K562 (cell line): ENCODE measurements around the gene CHTOP. TPM values are rescaled to one million over a fixed set of nuclear protein-coding genes. Genes with fewer than 3 reads are reported as not detected.

Source experiments
- ATAC-seq: fragments of 200-7000 bp; cut with Tn5 transposase; 3 replicates; pipeline ENCODE4 v1.9.1; 2020; ENCODE audit warnings: moderate library complexity
- BruUV-seq: library from RNA; stranded (reverse); fragments of 400-500 nt; replicated peaks from 2 replicates; lab custom pipeline; 2021; lab: Mats Ljungman, UMichigan
- CTCF ChIA-PET: fragments of 300-600 bp; formaldehyde crosslinking; extraction: SDS; loops from one replicate; lab custom pipeline; 2021; ENCODE audit warnings: low intra/inter-chr PET ratio; lab: Yijun Ruan, JAX
- POLR2A ChIA-PET: fragments of 300-600, 350-650 bp; sonication (Branson Sonifier 250); formaldehyde crosslinking; extraction: SDS; loops from one replicate; lab custom pipeline; 2021; ENCODE audit warnings: antibody characterized with exemption, inconsistent platforms; lab: Yijun Ruan, JAX
- DNase-seq, 4 experiments: peaks; one replicate each; pipeline versions ENCODE4 v3.0.0 to v3.0.0-alpha.2; 2011 to 2018; ENCODE audit warnings: low spot score in 3 of 4, mixed read lengths in 3 of 4; ENCODE audit errors: extremely low read depth in 1 of 4
- FAIRE-seq: peaks from 2 replicates; lab custom pipeline; 2011; peaks lifted over from hg19 to GRCh38; lab: Jason Lieb, UNC
- H2AFZ ChIP-seq: 2 replicates; pipeline ENCODE4 v1.6.0; 2011; ENCODE audit warnings: low read depth, low read length, control low read depth, inconsistent platforms
- H3K27ac ChIP-seq: fragments of 200-600 bp; 3 replicates; pipeline ENCODE4 v1.8.0; 2011; ENCODE audit warnings: low read depth, mild to moderate bottlenecking, control low read depth, inconsistent platforms, low read length, moderate library complexity, mixed read lengths; ENCODE audit errors: extremely low read depth
- H3K27me3 ChIP-seq, 2 experiments: fragments of 300-600 bp in 1 of 2; 2 replicates in 1 of 2; 3 replicates in 1 of 2; pipeline versions ENCODE4 v1.6.0 to v1.8.0; 2011; ENCODE audit warnings: inconsistent platforms in 2 of 2, low read length in 2 of 2, mild to moderate bottlenecking in 1 of 2, mixed read lengths in 1 of 2, moderate library complexity in 1 of 2; ENCODE audit not compliant: control insufficient read depth in 2 of 2, insufficient read depth in 2 of 2
- H3K36me3 ChIP-seq: fragments of 300-600 bp; 3 replicates; pipeline ENCODE4 v1.8.0; 2011; ENCODE audit warnings: mild to moderate bottlenecking, low read length, inconsistent platforms; ENCODE audit not compliant: control insufficient read depth, insufficient read depth
- H3K4me1 ChIP-seq, 2 experiments: fragments of 200-600 bp in 1 of 2; replicated peaks in 1 of 2; 2 replicates in 1 of 2; 3 replicates in 1 of 2; pipeline versions ENCODE4 v1.5.1 to v1.8.0; 2011; ENCODE audit warnings: inconsistent platforms in 2 of 2, low read length in 2 of 2, mild to moderate bottlenecking in 1 of 2, mixed read lengths in 1 of 2, moderate library complexity in 1 of 2; ENCODE audit not compliant: control insufficient read depth in 2 of 2, insufficient read depth in 2 of 2
- H3K4me2 ChIP-seq: 2 replicates; pipeline ENCODE4 v1.6.1; 2011; ENCODE audit warnings: low read length, control low read depth, inconsistent platforms, mixed read lengths; ENCODE audit not compliant: insufficient read depth
- H3K4me3 ChIP-seq: fragments of 200-600 bp; sonication (generic), shearing (Covaris generic); 2 replicates; pipeline ENCODE4 v1.5.1; 2016; ENCODE audit warnings: control low read depth, inconsistent platforms
- H3K79me2 ChIP-seq: fragments of 200-600 bp; 3 replicates; pipeline ENCODE4 v1.8.0; 2011; ENCODE audit warnings: low read length, inconsistent platforms; ENCODE audit not compliant: control insufficient read depth, insufficient read depth
- H3K9ac ChIP-seq, 2 experiments: 2 replicates each; pipeline versions ENCODE4 v1.6.0 to v1.6.1; 2011; ENCODE audit warnings: low read depth in 2 of 2, low read length in 2 of 2, control low read depth in 1 of 2, inconsistent platforms in 1 of 2, mild to moderate bottlenecking in 1 of 2, mixed read lengths in 1 of 2; ENCODE audit not compliant: insufficient read depth in 1 of 2
- H3K9me1 ChIP-seq: one replicate; pipeline ENCODE4 v1.6.0; 2011; ENCODE audit warnings: inconsistent platforms, mild to moderate bottlenecking, low read length, moderate library complexity; ENCODE audit not compliant: control insufficient read depth, insufficient read depth
- H3K9me3 ChIP-seq: replicated peaks from 2 replicates; pipeline ENCODE4 v1.5.1; 2011; ENCODE audit warnings: low read depth, low read length, inconsistent platforms; ENCODE audit not compliant: control insufficient read depth, insufficient read depth
- H4K20me1 ChIP-seq: replicated peaks from 2 replicates; pipeline ENCODE4 v1.6.1; 2011; ENCODE audit warnings: low read length, inconsistent platforms, mixed read lengths; ENCODE audit not compliant: control insufficient read depth, insufficient read depth
- EWSR1 ChIP-seq: fragments of 450-650 bp; IDR thresholded peaks from 2 replicates; pipeline ENCODE4 v1.6.1; 2018; ENCODE audit warnings: borderline replicate concordance, mild to moderate bottlenecking, low read depth, moderate library complexity; ENCODE audit not compliant: partially characterized antibody
- NCOA1 ChIP-seq: fragments of 450-650 bp; IDR thresholded peaks from 2 replicates; pipeline ENCODE4 v1.6.1; 2016; ENCODE audit warnings: low read depth
- ZNF445 ChIP-seq: fragments of 250-450 bp; sonication (Bioruptor Pico); IDR thresholded peaks from 2 replicates; pipeline ENCODE4 v1.4.0; 2020; ENCODE audit warnings: low read depth, mild to moderate bottlenecking, moderate library complexity
- ZSCAN29 ChIP-seq: fragments of 450-650 bp; IDR thresholded peaks from 2 replicates; pipeline ENCODE4 v1.6.1; 2017
- WGBS: fragments of 100-300 bp; shearing (Covaris generic); methylation state at CpG from one replicate; pipeline ENCODE4 v1.1.6; 2016; ENCODE audit warnings: low coverage, mixed read lengths; ENCODE audit not compliant: insufficient coverage; ENCODE audit errors: missing lambda C conversion rate; 5-methylcytosine and 5-hydroxymethylcytosine counted together
- in situ Hi-C: fragments of 300-500 bp; cut with MboI; formaldehyde crosslinking; loops from 4 replicates; pipeline ENCODE4 v1.15.0; 2018; ENCODE audit warnings: inconsistent platforms, mixed read lengths
- intact Hi-C: fragments of 100-400 bp; cut with micrococcal nuclease; formaldehyde crosslinking; loops from 2 replicates; pipeline ENCODE4 v1.14.2; 2022
- polyA plus RNA-seq, 8 experiments: library from polyadenylated mRNA; depleted of rRNA in 4 of 8; stranded (reverse) in 5 of 8; unstranded in 3 of 8; fragments of >200 nt; fragmentation: Nextera tagmentation in 2 of 8; fragmentation: Illumina TruSeq in 1 of 8; extraction: Ambion mirVana in 2 of 8; extraction: Trizol in 1 of 8; gene quantifications; 2 replicates each; pipeline versions ENCODE4 v1.2.1 to v1.2.3, GENCODE V29; 2011 to 2014; ENCODE audit warnings: inconsistent platforms in 1 of 8, missing spikeins in 1 of 8
- total RNA-seq, 7 experiments: library from RNA; depleted of rRNA in 6 of 7; stranded (reverse); fragments of >200 nt in 6 of 7; fragmentation: Illumina TruSeq in 2 of 7; extraction: Trizol in 2 of 7; gene quantifications; 2 replicates each; pipeline versions ENCODE4 v1.2.1 to v1.2.3, GENCODE V29; 2011 to 2021; ENCODE audit warnings: low replicate concordance in 1 of 7
- TF ChIP-seq, protein P1 (sequence below): fragments of 250-450 bp; sonication (Bioruptor Pico); IDR thresholded peaks from 2 replicates; pipeline ENCODE4 v1.4.0; 2020; ENCODE audit warnings: borderline replicate concordance

The CHTOP gene
- total and polyA plus RNA-seq, 9 of the 15 experiments (the other 6 are each of a cell fraction or from before 2014, with no cell fraction given) = 10.2 to 91.8 (median 60.8) TPM

DNA sequence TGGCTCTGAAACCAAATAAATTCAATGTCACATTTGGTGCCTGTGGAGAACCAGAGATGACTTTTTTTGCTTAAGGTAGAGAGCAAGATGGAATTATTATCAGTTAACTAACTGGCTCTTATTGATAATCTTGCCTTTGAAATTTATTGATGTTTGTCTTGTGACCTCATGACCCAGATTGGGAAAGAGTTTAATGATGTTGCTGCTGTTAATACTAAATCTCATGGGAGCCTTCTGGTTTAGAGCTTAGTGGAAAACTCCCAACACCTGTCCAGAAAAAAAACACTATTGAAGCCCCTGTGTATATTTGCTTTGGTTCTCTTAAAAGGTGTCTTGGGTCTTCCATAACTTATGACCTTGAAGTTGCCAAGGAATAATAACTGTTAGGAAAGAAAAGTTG is 9.9 kb downstream of the CHTOP start (continued):
- TF ChIP-seq, protein P1, sequence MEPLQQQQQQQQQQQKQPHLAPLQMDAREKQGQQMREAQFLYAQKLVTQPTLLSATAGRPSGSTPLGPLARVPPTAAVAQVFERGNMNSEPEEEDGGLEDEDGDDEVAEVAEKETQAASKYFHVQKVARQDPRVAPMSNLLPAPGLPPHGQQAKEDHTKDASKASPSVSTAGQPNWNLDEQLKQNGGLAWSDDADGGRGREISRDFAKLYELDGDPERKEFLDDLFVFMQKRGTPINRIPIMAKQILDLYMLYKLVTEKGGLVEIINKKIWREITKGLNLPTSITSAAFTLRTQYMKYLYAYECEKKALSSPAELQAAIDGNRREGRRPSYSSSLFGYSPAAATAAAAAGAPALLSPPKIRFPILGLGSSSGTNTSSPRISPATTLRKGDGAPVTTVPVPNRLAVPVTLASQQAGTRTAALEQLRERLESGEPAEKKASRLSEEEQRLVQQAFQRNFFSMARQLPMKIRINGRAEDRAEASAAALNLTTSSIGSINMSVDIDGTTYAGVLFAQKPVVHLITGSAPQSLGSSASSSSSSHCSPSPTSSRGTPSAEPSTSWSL = no peak

GRCh38 chr1:153646672-153647345 is 12.9 kb downstream of the CHTOP start:
- H3K9me3 ChIP-seq = no peaks in the 10 kb centered on the region
- POLR2A ChIA-PET = interaction anchor here (0.8 to 14.7 kb wide), 6 partner anchors 8 to 18 kb away, joined by 3 to 205 read pairs (median 4); partner anchors contain the start of genes CHTOP and SNAPIN
- BruUV-seq = TSS peak; percentile 1
- no peak for TF ChIP-seq ZSCAN29
- TF ChIP-seq NCOA1 = no peak
- TF ChIP-seq ZNF445 = no peak
- peak; percentile 25 for TF ChIP-seq EWSR1
- TF ChIP-seq, all 486 proteins: peak for 1
- Histone ChIP-seq H2AFZ (no peak overlapping the region), H3K9ac (no peak overlapping the region), H3K4me2 (no peak overlapping the region), H3K4me1 (peaks cover 14% of the 10 kb centered on the region in 2 experiments), H4K20me1 (no peaks in the 10 kb centered on the region), H3K27me3 (no peaks in the 10 kb centered on the region), H3K27ac (no peak overlapping the region), H3K79me2 (no peaks in the 10 kb centered on the region), H3K9me1 (no peaks in the 10 kb centered on the region), H3K4me3 (no peak overlapping the region), H3K36me3 (peaks cover 54% of the 10 kb centered on the region)
- peak; percentile 40 for FAIRE-seq
- 80% methylated on average over 4 of the region's 5 CpGs for WGBS
- CTCF ChIA-PET = no interaction called here
- DNase-seq = no peak
- intact Hi-C loops = no loop called here
- in situ Hi-C loops = no loop called here
- ATAC-seq = peak; percentile 32
